ENCODE data around the gene ZSWIM8. TPM values are rescaled to one million over a fixed set of nuclear protein-coding genes. Genes with fewer than 3 reads are reported as not detected.
"Not testable (repeated sequence)": the region's sequence is repeated elsewhere in the genome, so short reads cannot be mapped to it uniquely, and the experiment has no call there.

ZSWIM8 gene
- total and polyA plus RNA-seq, 2 of the 8 experiments (the other 6 are each of a cell fraction or from before 2014, with no cell fraction given): 44.7 to 99.7 TPM

DNA sequence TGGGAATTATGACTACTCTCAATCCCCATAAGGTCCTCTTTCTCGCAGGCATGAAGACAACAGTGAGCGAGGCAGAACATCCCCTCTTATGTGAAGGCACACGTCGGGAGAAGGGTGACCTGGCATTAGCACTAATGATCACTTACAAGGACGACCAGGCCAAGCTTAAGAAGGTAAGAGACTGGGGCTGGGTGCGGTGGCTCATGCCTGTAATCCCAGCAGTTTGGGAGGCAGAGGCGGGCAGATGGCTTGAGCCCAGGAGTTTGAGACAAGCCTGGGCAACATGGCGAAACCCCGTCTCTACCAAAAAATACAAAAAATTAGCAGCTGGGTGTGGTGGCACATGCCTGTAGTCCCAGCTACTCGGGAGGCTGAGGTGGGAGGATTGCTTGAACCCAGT, 10.1 kb downstream of the ZSWIM8 start:
- not testable (repeated sequence) for H3K4me1 ChIP-seq (replicated peaks in 1 of 4; ENCODE audit: control insufficient read depth in 3 of 4, insufficient read depth in 4 of 4, low read length in 3 of 4); H3K79me2 ChIP-seq (ENCODE audit: control insufficient read depth in 1 of 2, insufficient read depth in 2 of 2, low read length in 2 of 2); H3K23ac ChIP-seq (ENCODE audit: insufficient read length); H2BK120ac ChIP-seq (replicated peaks; ENCODE audit: low read depth, low read length); H2BK5ac ChIP-seq (ENCODE audit: low read depth, low read length); FAIRE-seq; H3K23me2 ChIP-seq (ENCODE audit: low read depth, low read length); H3K79me1 ChIP-seq (ENCODE audit: low read depth, low read length); H3K9ac ChIP-seq (replicated peaks in 1 of 4; ENCODE audit: extremely low read depth in 1 of 4, low read depth in 3 of 4, low read length in 3 of 4); H3K18ac ChIP-seq (ENCODE audit: extremely low read depth, low read length); H2BK15ac ChIP-seq (ENCODE audit: low read length); H2BK20ac ChIP-seq (ENCODE audit: low read length); H3K4ac ChIP-seq (replicated peaks; ENCODE audit: insufficient read length, low read depth, low read length); H2AFZ ChIP-seq (ENCODE audit: low read length); H4K91ac ChIP-seq (replicated peaks; ENCODE audit: insufficient read length, low read length); H3K27me3 ChIP-seq (replicated peaks in 1 of 4; ENCODE audit: control insufficient read depth in 3 of 4, extremely low read depth in 1 of 4, insufficient read depth in 3 of 4, low read length in 3 of 4); DNase-seq (ENCODE audit: low read depth in 1 of 2, low spot score in 2 of 2); H4K8ac ChIP-seq (ENCODE audit: extremely low read depth, insufficient read depth, low read length); H3K4me3 ChIP-seq (ENCODE audit: extremely low read depth in 1 of 4, insufficient read depth in 2 of 4, low read depth in 3 of 4, low read length in 4 of 4); H4K5ac ChIP-seq (ENCODE audit: insufficient read length, low read depth, low read length); H2AK5ac ChIP-seq (ENCODE audit: low read depth, low read length); H2BK12ac ChIP-seq (ENCODE audit: low read depth, low read length); H3K9me3 ChIP-seq (ENCODE audit: insufficient read depth in 2 of 2, low read depth in 1 of 2, low read length in 1 of 2); H3K14ac ChIP-seq (ENCODE audit: insufficient read length); H3K56ac ChIP-seq (replicated peaks; ENCODE audit: insufficient read length, low read depth, low read length); H4K20me1 ChIP-seq (replicated peaks in 1 of 2; ENCODE audit: control insufficient read depth in 1 of 2, insufficient read depth in 2 of 2, low read length in 2 of 2); H3K27ac ChIP-seq (ENCODE audit: low read depth, low read length); H3K4me2 ChIP-seq (ENCODE audit: insufficient read depth in 1 of 2, low read depth in 2 of 2, low read length in 2 of 2)
- CTCF ChIA-PET (ENCODE audit: partially characterized antibody): interaction anchor here (0.9 to 1.1 kb wide), 2 partner anchors 22 to 45 kb away, joined by 3 read pairs; no protein-coding TSS in a partner anchor
- 90% methylated on average over 10 of the region's 10 CpGs; no CpG with 5 or more reads in 1 of the 2 experiments for WGBS, 2 experiments (ENCODE audit: extremely low coverage in 1 of 2, insufficient coverage in 1 of 2, insufficient read length in 1 of 2, insufficient replicate concordance in 2 of 2, low coverage in 1 of 2, low lambda C conversion rate in 2 of 2, missing lambda C conversion rate in 1 of 2)
- H3K36me3 ChIP-seq (ENCODE audit: control insufficient read depth in 2 of 4, insufficient read depth in 4 of 4, low read length in 3 of 4): peaks cover 8 to 28% (median 22%) of the 10 kb centered on the region in 4 experiments; a peak in 7 of 8 replicates
- POLR2A ChIA-PET (ENCODE audit: partially characterized antibody): interaction anchor here (0.7 to 12.1 kb wide), 8 partner anchors 9 to 61 kb away, joined by 3 to 137 read pairs (median 6); partner anchors contain the start of genes CHCHD1, NDST2 and ZSWIM8

- H3K36me3 ChIP-seq (ENCODE audit: control insufficient read depth in 2 of 4, insufficient read depth in 4 of 4, low read length in 3 of 4): peaks cover 8 to 28% (median 22%) of the 10 kb centered on the region in 4 experiments; a peak in 7 of 8 replicates
Measured at GRCh38 chr10:73796035-73796434, 10.6 kb downstream of the ZSWIM8 start.

More at GRCh38 chr10:73796035-73796434, 10.6 kb downstream of the ZSWIM8 start:
- not testable (repeated sequence) for H4K20me1 ChIP-seq (replicated peaks in 1 of 2; ENCODE audit: control insufficient read depth in 1 of 2, insufficient read depth in 2 of 2, low read length in 2 of 2); H3K79me2 ChIP-seq (ENCODE audit: control insufficient read depth in 1 of 2, insufficient read depth in 2 of 2, low read length in 2 of 2); H2BK120ac ChIP-seq (replicated peaks; ENCODE audit: low read depth, low read length); H3K27me3 ChIP-seq (replicated peaks in 1 of 4; ENCODE audit: control insufficient read depth in 3 of 4, extremely low read depth in 1 of 4, insufficient read depth in 3 of 4, low read length in 3 of 4); H3K4me1 ChIP-seq (replicated peaks in 1 of 4; ENCODE audit: control insufficient read depth in 3 of 4, insufficient read depth in 4 of 4, low read length in 3 of 4); H3K4me3 ChIP-seq (ENCODE audit: extremely low read depth in 1 of 4, insufficient read depth in 2 of 4, low read depth in 3 of 4, low read length in 4 of 4); H3K23me2 ChIP-seq (ENCODE audit: low read depth, low read length); H2BK15ac ChIP-seq (ENCODE audit: low read length); H3K14ac ChIP-seq (ENCODE audit: insufficient read length); H2BK5ac ChIP-seq (ENCODE audit: low read depth, low read length); H3K79me1 ChIP-seq (ENCODE audit: low read depth, low read length); H4K91ac ChIP-seq (replicated peaks; ENCODE audit: insufficient read length, low read length); H3K27ac ChIP-seq (ENCODE audit: low read depth, low read length); H3K56ac ChIP-seq (replicated peaks; ENCODE audit: insufficient read length, low read depth, low read length); H2BK20ac ChIP-seq (ENCODE audit: low read length); H3K4ac ChIP-seq (replicated peaks; ENCODE audit: insufficient read length, low read depth, low read length); H2AK5ac ChIP-seq (ENCODE audit: low read depth, low read length); H3K4me2 ChIP-seq (ENCODE audit: insufficient read depth in 1 of 2, low read depth in 2 of 2, low read length in 2 of 2); H3K9ac ChIP-seq (replicated peaks in 1 of 4; ENCODE audit: extremely low read depth in 1 of 4, low read depth in 3 of 4, low read length in 3 of 4); H3K18ac ChIP-seq (ENCODE audit: extremely low read depth, low read length); H2BK12ac ChIP-seq (ENCODE audit: low read depth, low read length); H2AFZ ChIP-seq (ENCODE audit: low read length); H4K5ac ChIP-seq (ENCODE audit: insufficient read length, low read depth, low read length); H3K9me3 ChIP-seq (ENCODE audit: insufficient read depth in 2 of 2, low read depth in 1 of 2, low read length in 1 of 2); H3K23ac ChIP-seq (ENCODE audit: insufficient read length); H4K8ac ChIP-seq (ENCODE audit: extremely low read depth, insufficient read depth, low read length); FAIRE-seq; DNase-seq (ENCODE audit: low read depth in 1 of 2, low spot score in 2 of 2)
- 96% methylated on average over 8 of the region's 8 CpGs; no CpG with 5 or more reads in 1 of the 2 experiments for WGBS, 2 experiments (ENCODE audit: extremely low coverage in 1 of 2, insufficient coverage in 1 of 2, insufficient read length in 1 of 2, insufficient replicate concordance in 2 of 2, low coverage in 1 of 2, low lambda C conversion rate in 2 of 2, missing lambda C conversion rate in 1 of 2)
- POLR2A ChIA-PET (ENCODE audit: partially characterized antibody): interaction anchor here (0.7 to 12.1 kb wide), 6 partner anchors 8 to 62 kb away, joined by 3 to 137 read pairs (median 6); partner anchors contain the start of genes CHCHD1, NDST2 and ZSWIM8
- CTCF ChIA-PET (ENCODE audit: partially characterized antibody): interaction anchor here (0.9 to 1.1 kb wide), 2 partner anchors 23 to 45 kb away, joined by 3 read pairs; no protein-coding TSS in a partner anchor
